GM12865 (cell line): ENCODE results near the gene F10.

Source experiments
- DNase-seq: peaks from one replicate; pipeline ENCODE4 v3.0.0; 2010; ENCODE audit warnings: low read depth
- H3K4me3 ChIP-seq: 2 replicates; pipeline ENCODE4 v1.5.1; 2011; ENCODE audit warnings: mild to moderate bottlenecking, low read depth, low read length, control low read depth
- CTCF ChIP-seq: IDR thresholded peaks from 2 replicates; pipeline ENCODE4 v1.5.1; 2011; ENCODE audit warnings: low read length, control low read depth, low read depth, inconsistent platforms; ENCODE audit not compliant: insufficient read depth; ENCODE audit errors: missing control alignments

Gene F10

GRCh38 chr13:113186061-113186900 is 63.7 kb downstream of the F10 start:
- H3K4me3 ChIP-seq = no peak overlapping the region; the same call in 1 of the 2 replicates
- peak; percentile 92 for DNase-seq
- TF ChIP-seq CTCF = no peak

- no peak for DNase-seq
- TF ChIP-seq CTCF = no peak
- no peak overlapping the region for H3K4me3 ChIP-seq
Measured at GRCh38 chr13:113187263-113187669, 64.7 kb downstream of the F10 start.

GRCh38 chr13:113187883-113188665 is 65.5 kb downstream of the F10 start:
- no peak for TF ChIP-seq CTCF
- no peak overlapping the region for H3K4me3 ChIP-seq
- DNase-seq = no peak

- DNase-seq = no peak
- TF ChIP-seq CTCF = no peak
- no peak overlapping the region for H3K4me3 ChIP-seq
Measured at GRCh38 chr13:113190181-113190580, 67.6 kb downstream of the F10 start.

GRCh38 chr13:113192279-113192678 is 69.7 kb downstream of the F10 start:
- TF ChIP-seq CTCF = no peak
- no peak for DNase-seq

GRCh38 chr13:113192902-113193301 is 70.3 kb downstream of the F10 start:
- H3K4me3 ChIP-seq = no peak overlapping the region
- DNase-seq = no peak
- no peak for TF ChIP-seq CTCF

More at GRCh38 chr13:113192279-113192678, 69.7 kb downstream of the F10 start:
- H3K4me3 ChIP-seq = no peak overlapping the region
